Ovary (tissue), 3 donors: ENCODE measurements around the gene NDE1.

Source experiments
- POLR2A ChIP-seq: fragments of 450-650 bp; IDR thresholded peaks from one replicate; pipeline ENCODE4 v1.6.1; 2017; ENCODE audit warnings: antibody characterized with exemption, mild to moderate bottlenecking, moderate library complexity
- TF ChIP-seq, protein P1 (sequence below), 3 donors: fragments of 450-650 bp in 2 of 3; fragments of 200-600 bp in 1 of 3; IDR thresholded peaks; one replicate each; pipeline versions ENCODE4 v1.5.1 to v1.8.0; 2016 to 2022; ENCODE audit warnings: antibody characterized with exemption in 3 of 3, mild to moderate bottlenecking in 1 of 3
- donor health status: DM: no; HTN: no; CAD: no.

- TF ChIP-seq POLR2A = no peak
- TF ChIP-seq, protein P1, sequence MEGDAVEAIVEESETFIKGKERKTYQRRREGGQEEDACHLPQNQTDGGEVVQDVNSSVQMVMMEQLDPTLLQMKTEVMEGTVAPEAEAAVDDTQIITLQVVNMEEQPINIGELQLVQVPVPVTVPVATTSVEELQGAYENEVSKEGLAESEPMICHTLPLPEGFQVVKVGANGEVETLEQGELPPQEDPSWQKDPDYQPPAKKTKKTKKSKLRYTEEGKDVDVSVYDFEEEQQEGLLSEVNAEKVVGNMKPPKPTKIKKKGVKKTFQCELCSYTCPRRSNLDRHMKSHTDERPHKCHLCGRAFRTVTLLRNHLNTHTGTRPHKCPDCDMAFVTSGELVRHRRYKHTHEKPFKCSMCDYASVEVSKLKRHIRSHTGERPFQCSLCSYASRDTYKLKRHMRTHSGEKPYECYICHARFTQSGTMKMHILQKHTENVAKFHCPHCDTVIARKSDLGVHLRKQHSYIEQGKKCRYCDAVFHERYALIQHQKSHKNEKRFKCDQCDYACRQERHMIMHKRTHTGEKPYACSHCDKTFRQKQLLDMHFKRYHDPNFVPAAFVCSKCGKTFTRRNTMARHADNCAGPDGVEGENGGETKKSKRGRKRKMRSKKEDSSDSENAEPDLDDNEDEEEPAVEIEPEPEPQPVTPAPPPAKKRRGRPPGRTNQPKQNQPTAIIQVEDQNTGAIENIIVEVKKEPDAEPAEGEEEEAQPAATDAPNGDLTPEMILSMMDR (IDR thresholded peaks at IDR 0.05) = no peak
Measured at GRCh38 chr16:15729152-15729551, 79.1 kb downstream of the NDE1 start.
